ENCODE measurements around the gene PRKN. TPM values are rescaled to one million over a fixed set of nuclear protein-coding genes. Genes with fewer than 3 reads are reported as not detected.

The PRKN gene
- total and polyA plus RNA-seq, 2 experiments from 2014 or later, result 0.10 to 0.84 TPM

DNA sequence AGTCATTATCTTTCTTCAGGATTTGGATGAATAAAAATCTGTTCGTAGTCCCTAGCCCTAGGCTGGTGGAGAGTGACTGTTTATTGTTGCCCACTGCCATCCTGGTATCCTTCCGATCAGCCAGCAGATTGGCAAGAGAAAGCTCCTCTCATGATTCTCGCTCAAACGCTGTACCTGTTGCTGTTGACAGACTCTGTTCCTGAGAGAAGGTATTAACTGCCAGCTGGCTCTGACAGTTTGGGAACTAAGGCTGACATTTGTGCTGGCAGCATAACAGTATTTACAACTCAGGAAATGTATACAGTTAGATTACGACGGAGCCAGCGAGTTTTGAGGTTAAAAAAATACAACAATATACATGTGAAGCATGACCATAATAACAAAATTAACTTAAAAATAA lies 674.5 kb downstream of the PRKN start:
- no peaks in the 10 kb centered on the region for H3K4me1 ChIP-seq (ENCODE audit: insufficient read depth)
- H3K4me1 Mint-ChIP-seq, result peaks cover 14% of the 10 kb centered on the region
- H3F3A ChIP-seq (replicated peaks; ENCODE audit: low read depth), result no peaks in the 10 kb centered on the region
- H3K79me2 ChIP-seq (replicated peaks; ENCODE audit: insufficient read depth), result no peaks in the 10 kb centered on the region
- ATAC-seq (no peak), DNase-seq (ENCODE audit: low spot score) (no peak)
- no peak for TF ChIP-seq STAT1 (IDR thresholded peaks at IDR 0.05; ENCODE audit: unreplicated experiment)
- TF ChIP-seq EZH2phosphoT487 (IDR thresholded peaks at IDR 0.05; ENCODE audit: unreplicated experiment), result no peak
- TF ChIP-seq, protein P1, sequence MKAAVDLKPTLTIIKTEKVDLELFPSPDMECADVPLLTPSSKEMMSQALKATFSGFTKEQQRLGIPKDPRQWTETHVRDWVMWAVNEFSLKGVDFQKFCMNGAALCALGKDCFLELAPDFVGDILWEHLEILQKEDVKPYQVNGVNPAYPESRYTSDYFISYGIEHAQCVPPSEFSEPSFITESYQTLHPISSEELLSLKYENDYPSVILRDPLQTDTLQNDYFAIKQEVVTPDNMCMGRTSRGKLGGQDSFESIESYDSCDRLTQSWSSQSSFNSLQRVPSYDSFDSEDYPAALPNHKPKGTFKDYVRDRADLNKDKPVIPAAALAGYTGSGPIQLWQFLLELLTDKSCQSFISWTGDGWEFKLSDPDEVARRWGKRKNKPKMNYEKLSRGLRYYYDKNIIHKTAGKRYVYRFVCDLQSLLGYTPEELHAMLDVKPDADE (IDR thresholded peaks at IDR 0.05), result no peak
- no peak for TF ChIP-seq POLR2AphosphoS5 (IDR thresholded peaks at IDR 0.05; ENCODE audit: low read depth)
- TF ChIP-seq, protein P2, sequence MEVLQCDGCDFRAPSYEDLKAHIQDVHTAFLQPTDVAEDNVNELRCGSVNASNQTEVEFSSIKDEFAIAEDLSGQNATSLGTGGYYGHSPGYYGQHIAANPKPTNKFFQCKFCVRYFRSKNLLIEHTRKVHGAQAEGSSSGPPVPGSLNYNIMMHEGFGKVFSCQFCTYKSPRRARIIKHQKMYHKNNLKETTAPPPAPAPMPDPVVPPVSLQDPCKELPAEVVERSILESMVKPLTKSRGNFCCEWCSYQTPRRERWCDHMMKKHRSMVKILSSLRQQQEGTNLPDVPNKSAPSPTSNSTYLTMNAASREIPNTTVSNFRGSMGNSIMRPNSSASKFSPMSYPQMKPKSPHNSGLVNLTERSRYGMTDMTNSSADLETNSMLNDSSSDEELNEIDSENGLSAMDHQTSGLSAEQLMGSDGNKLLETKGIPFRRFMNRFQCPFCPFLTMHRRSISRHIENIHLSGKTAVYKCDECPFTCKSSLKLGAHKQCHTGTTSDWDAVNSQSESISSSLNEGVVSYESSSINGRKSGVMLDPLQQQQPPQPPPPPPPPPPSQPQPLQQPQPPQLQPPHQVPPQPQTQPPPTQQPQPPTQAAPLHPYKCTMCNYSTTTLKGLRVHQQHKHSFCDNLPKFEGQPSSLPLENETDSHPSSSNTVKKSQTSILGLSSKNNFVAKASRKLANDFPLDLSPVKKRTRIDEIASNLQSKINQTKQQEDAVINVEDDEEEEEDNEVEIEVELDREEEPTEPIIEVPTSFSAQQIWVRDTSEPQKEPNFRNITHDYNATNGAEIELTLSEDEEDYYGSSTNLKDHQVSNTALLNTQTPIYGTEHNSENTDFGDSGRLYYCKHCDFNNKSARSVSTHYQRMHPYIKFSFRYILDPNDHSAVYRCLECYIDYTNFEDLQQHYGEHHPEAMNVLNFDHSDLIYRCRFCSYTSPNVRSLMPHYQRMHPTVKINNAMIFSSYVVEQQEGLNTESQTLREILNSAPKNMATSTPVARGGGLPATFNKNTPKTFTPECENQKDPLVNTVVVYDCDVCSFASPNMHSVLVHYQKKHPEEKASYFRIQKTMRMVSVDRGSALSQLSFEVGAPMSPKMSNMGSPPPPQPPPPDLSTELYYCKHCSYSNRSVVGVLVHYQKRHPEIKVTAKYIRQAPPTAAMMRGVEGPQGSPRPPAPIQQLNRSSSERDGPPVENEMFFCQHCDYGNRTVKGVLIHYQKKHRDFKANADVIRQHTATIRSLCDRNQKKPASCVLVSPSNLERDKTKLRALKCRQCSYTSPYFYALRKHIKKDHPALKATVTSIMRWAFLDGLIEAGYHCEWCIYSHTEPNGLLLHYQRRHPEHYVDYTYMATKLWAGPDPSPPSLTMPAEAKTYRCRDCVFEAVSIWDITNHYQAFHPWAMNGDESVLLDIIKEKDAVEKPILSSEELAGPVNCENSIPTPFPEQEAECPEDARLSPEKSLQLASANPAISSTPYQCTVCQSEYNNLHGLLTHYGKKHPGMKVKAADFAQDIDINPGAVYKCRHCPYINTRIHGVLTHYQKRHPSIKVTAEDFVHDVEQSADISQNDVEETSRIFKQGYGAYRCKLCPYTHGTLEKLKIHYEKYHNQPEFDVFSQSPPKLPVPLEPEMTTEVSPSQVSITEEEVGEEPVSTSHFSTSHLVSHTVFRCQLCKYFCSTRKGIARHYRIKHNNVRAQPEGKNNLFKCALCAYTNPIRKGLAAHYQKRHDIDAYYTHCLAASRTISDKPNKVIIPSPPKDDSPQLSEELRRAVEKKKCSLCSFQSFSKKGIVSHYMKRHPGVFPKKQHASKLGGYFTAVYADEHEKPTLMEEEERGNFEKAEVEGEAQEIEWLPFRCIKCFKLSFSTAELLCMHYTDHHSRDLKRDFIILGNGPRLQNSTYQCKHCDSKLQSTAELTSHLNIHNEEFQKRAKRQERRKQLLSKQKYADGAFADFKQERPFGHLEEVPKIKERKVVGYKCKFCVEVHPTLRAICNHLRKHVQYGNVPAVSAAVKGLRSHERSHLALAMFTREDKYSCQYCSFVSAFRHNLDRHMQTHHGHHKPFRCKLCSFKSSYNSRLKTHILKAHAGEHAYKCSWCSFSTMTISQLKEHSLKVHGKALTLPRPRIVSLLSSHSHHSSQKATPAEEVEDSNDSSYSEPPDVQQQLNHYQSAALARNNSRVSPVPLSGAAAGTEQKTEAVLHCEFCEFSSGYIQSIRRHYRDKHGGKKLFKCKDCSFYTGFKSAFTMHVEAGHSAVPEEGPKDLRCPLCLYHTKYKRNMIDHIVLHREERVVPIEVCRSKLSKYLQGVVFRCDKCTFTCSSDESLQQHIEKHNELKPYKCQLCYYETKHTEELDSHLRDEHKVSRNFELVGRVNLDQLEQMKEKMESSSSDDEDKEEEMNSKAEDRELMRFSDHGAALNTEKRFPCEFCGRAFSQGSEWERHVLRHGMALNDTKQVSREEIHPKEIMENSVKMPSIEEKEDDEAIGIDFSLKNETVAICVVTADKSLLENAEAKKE (CRISPR knock-in tag; IDR thresholded peaks at IDR 0.05), result no peak
- no peak for TF ChIP-seq ZNF114 (CRISPR knock-in tag; IDR thresholded peaks at IDR 0.05)
- TF ChIP-seq NANOG (IDR thresholded peaks at IDR 0.05; ENCODE audit: borderline replicate concordance), result no peak
- TF ChIP-seq ZNF331 (CRISPR knock-in tag; IDR thresholded peaks at IDR 0.05; ENCODE audit: low read depth), result no peak
- TF ChIP-seq, protein P3, sequence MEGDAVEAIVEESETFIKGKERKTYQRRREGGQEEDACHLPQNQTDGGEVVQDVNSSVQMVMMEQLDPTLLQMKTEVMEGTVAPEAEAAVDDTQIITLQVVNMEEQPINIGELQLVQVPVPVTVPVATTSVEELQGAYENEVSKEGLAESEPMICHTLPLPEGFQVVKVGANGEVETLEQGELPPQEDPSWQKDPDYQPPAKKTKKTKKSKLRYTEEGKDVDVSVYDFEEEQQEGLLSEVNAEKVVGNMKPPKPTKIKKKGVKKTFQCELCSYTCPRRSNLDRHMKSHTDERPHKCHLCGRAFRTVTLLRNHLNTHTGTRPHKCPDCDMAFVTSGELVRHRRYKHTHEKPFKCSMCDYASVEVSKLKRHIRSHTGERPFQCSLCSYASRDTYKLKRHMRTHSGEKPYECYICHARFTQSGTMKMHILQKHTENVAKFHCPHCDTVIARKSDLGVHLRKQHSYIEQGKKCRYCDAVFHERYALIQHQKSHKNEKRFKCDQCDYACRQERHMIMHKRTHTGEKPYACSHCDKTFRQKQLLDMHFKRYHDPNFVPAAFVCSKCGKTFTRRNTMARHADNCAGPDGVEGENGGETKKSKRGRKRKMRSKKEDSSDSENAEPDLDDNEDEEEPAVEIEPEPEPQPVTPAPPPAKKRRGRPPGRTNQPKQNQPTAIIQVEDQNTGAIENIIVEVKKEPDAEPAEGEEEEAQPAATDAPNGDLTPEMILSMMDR (conservative IDR thresholded peaks at IDR 0.05; ENCODE audit: low read depth in 2 of 2), result no peak
- TF ChIP-seq EZH2 (IDR thresholded peaks at IDR 0.05; ENCODE audit: low read depth, unreplicated experiment), result no peak
- TF ChIP-seq, protein P4, sequence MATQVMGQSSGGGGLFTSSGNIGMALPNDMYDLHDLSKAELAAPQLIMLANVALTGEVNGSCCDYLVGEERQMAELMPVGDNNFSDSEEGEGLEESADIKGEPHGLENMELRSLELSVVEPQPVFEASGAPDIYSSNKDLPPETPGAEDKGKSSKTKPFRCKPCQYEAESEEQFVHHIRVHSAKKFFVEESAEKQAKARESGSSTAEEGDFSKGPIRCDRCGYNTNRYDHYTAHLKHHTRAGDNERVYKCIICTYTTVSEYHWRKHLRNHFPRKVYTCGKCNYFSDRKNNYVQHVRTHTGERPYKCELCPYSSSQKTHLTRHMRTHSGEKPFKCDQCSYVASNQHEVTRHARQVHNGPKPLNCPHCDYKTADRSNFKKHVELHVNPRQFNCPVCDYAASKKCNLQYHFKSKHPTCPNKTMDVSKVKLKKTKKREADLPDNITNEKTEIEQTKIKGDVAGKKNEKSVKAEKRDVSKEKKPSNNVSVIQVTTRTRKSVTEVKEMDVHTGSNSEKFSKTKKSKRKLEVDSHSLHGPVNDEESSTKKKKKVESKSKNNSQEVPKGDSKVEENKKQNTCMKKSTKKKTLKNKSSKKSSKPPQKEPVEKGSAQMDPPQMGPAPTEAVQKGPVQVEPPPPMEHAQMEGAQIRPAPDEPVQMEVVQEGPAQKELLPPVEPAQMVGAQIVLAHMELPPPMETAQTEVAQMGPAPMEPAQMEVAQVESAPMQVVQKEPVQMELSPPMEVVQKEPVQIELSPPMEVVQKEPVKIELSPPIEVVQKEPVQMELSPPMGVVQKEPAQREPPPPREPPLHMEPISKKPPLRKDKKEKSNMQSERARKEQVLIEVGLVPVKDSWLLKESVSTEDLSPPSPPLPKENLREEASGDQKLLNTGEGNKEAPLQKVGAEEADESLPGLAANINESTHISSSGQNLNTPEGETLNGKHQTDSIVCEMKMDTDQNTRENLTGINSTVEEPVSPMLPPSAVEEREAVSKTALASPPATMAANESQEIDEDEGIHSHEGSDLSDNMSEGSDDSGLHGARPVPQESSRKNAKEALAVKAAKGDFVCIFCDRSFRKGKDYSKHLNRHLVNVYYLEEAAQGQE (IDR thresholded peaks at IDR 0.05; ENCODE audit: unreplicated experiment), result no peak
- TF ChIP-seq CREB1 (CRISPR knock-in tag; IDR thresholded peaks at IDR 0.05; ENCODE audit: low read depth), result no peak
- H3K27me3 Mint-ChIP-seq (ENCODE audit: insufficient read depth, low read depth, poor library complexity), result no peaks in the 10 kb centered on the region
- H3K27me3 ChIP-seq (ENCODE audit: insufficient read depth), result no peaks in the 10 kb centered on the region
- H3K4me3 Mint-ChIP-seq, result no peak overlapping the region
- H3K4me2 ChIP-seq, result no peak overlapping the region
- no peak overlapping the region for H3K27ac ChIP-seq (ENCODE audit: low read depth)
- no peaks in the 10 kb centered on the region for H3K9me2 ChIP-seq (ENCODE audit: insufficient read depth)
- no peaks in the 10 kb centered on the region for H4K20me1 ChIP-seq (replicated peaks; ENCODE audit: insufficient read depth)
- no peak overlapping the region for H3K4me3 ChIP-seq
- H3K27ac Mint-ChIP-seq, result no peak overlapping the region
- no peak overlapping the region for H2AFZ ChIP-seq
- H3K36me3 ChIP-seq (ENCODE audit: insufficient read depth), result no peaks in the 10 kb centered on the region
- H3K9me3 Mint-ChIP-seq, result no peaks in the 10 kb centered on the region
- H3K36me3 Mint-ChIP-seq (ENCODE audit: low read depth), result no peaks in the 10 kb centered on the region

Measured in GM23338 (cell line).